HCT116 (cell line): ENCODE measurements around the gene NXPH1.

ENCODE experiments used
- POLR2A ChIP-seq: IDR thresholded peaks from 2 replicates; pipeline ENCODE4 v1.7.0; 2011; ENCODE audit warnings: borderline replicate concordance; ENCODE audit not compliant: insufficient read depth, insufficient read length; ENCODE audit errors: extremely low read depth
- SIN3A ChIP-seq: IDR thresholded peaks from 2 replicates; pipeline ENCODE4 v1.6.1; 2012; ENCODE audit warnings: low read depth
- ZFX ChIP-seq: fragments of 450-650 bp; IDR thresholded peaks from 2 replicates; pipeline ENCODE4 v1.6.1; 2017
- TF ChIP-seq, protein P1 (sequence below): IDR thresholded peaks from 2 replicates; pipeline ENCODE4 v1.6.1; 2012
- TF ChIP-seq, protein P2 (sequence below), 3 experiments: fragments of 200-600 bp in 1 of 3; sonication (generic) in 1 of 3; IDR thresholded peaks in 2 of 3; conservative IDR thresholded peaks in 1 of 3; 2 replicates each; pipeline ENCODE4 v1.5.1; 2012 to 2017; ENCODE audit warnings: low read depth in 2 of 3, low read length in 2 of 3, antibody characterized with exemption in 1 of 3, borderline replicate concordance in 1 of 3, control low read depth in 1 of 3, mild to moderate bottlenecking in 1 of 3, mixed read lengths in 1 of 3, mixed run types in 1 of 3, moderate library complexity in 1 of 3; ENCODE audit not compliant: insufficient read depth in 1 of 3

DNA sequence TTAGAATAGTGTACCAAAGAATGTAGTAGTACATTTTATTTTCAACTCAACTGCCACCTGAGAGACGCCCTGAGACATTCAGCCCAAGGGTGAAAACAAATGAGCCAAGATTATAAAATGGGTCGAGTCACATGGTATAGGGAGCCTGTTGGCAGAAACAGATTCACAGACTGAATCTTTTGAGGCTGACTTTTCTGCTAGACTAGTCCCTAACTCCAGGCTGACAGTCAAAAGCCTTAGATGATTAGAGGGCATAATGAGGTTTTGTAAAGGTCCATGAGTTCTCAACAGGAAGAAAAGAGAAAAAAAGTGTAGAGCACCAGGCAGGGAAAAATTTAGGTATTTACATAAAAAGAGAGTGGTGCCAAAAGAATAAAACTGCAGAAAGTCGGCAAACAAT lies 128.0 kb downstream of the NXPH1 start:
- no peak for TF ChIP-seq SIN3A
- TF ChIP-seq, protein P1, sequence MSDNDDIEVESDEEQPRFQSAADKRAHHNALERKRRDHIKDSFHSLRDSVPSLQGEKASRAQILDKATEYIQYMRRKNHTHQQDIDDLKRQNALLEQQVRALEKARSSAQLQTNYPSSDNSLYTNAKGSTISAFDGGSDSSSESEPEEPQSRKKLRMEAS, result no peak
- TF ChIP-seq, protein P2, sequence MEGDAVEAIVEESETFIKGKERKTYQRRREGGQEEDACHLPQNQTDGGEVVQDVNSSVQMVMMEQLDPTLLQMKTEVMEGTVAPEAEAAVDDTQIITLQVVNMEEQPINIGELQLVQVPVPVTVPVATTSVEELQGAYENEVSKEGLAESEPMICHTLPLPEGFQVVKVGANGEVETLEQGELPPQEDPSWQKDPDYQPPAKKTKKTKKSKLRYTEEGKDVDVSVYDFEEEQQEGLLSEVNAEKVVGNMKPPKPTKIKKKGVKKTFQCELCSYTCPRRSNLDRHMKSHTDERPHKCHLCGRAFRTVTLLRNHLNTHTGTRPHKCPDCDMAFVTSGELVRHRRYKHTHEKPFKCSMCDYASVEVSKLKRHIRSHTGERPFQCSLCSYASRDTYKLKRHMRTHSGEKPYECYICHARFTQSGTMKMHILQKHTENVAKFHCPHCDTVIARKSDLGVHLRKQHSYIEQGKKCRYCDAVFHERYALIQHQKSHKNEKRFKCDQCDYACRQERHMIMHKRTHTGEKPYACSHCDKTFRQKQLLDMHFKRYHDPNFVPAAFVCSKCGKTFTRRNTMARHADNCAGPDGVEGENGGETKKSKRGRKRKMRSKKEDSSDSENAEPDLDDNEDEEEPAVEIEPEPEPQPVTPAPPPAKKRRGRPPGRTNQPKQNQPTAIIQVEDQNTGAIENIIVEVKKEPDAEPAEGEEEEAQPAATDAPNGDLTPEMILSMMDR (IDR thresholded peaks at IDR 0.05 in 2 of 3, conservative IDR thresholded peaks at IDR 0.05 in 1 of 3; ENCODE audit: borderline replicate concordance in 1 of 3, insufficient read depth in 1 of 3, low read depth in 2 of 3, low read length in 2 of 3), result no peak
- no peak for TF ChIP-seq POLR2A
- TF ChIP-seq ZFX, result no peak
